ENCODE results near the gene ATP11A.
"Not testable (repeated sequence)": the region's sequence is repeated elsewhere in the genome, so short reads cannot be mapped to it uniquely, and the experiment has no call there.

Gene ATP11A

GRCh38 chr13:112800057-112800456, 110.2 kb downstream of the ATP11A start:
- H3K9ac ChIP-seq (ENCODE audit: low read length): no peak overlapping the region
- no peak for DNase-seq
- H3K9me2 ChIP-seq (replicated peaks; ENCODE audit: insufficient read depth, low read length): no peaks in the 10 kb centered on the region
- H3F3A ChIP-seq (ENCODE audit: insufficient read depth, low read length): peaks cover 12% of the 10 kb centered on the region
- no peaks in the 10 kb centered on the region for H3K79me2 ChIP-seq (ENCODE audit: low read length)
- no peak overlapping the region for H3K4me2 ChIP-seq (ENCODE audit: low read depth, low read length)
- no peak for TF ChIP-seq EZH2 (optimal IDR thresholded peaks at IDR 0.05; ENCODE audit: low read depth, low read length)
- TF ChIP-seq CTCF (IDR thresholded peaks at IDR 0.05; ENCODE audit: low read length): no peak
- TF ChIP-seq EZH2phosphoT487 (IDR thresholded peaks at IDR 0.05; ENCODE audit: low read length): no peak
- H3K4me1 ChIP-seq (ENCODE audit: low read length): no peaks in the 10 kb centered on the region; the same call in 1 of the 2 replicates
- no peak overlapping the region for H3K27ac ChIP-seq (ENCODE audit: low read length)
- H3K9me3 ChIP-seq (replicated peaks; ENCODE audit: insufficient read depth, low read length): no peaks in the 10 kb centered on the region
- H3K4me3 ChIP-seq (ENCODE audit: low read length): no peak overlapping the region
- H3K27me3 ChIP-seq (replicated peaks; ENCODE audit: insufficient read depth, low read length): no peaks in the 10 kb centered on the region
- H4K20me1 ChIP-seq (ENCODE audit: insufficient read depth, low read length): no peaks in the 10 kb centered on the region
- no peak overlapping the region for H2AFZ ChIP-seq (ENCODE audit: low read length)
- no peaks in the 10 kb centered on the region for H3K36me3 ChIP-seq (replicated peaks; ENCODE audit: insufficient read depth, low read length)

- H2AFZ ChIP-seq (ENCODE audit: low read length); H4K20me1 ChIP-seq (ENCODE audit: insufficient read depth, low read length); H3K4me1 ChIP-seq (ENCODE audit: low read length); DNase-seq; H3K9me3 ChIP-seq (replicated peaks; ENCODE audit: insufficient read depth, low read length); H3K4me3 ChIP-seq (ENCODE audit: low read length); H3K27me3 ChIP-seq (replicated peaks; ENCODE audit: insufficient read depth, low read length); H3K9ac ChIP-seq (ENCODE audit: low read length); H3K36me3 ChIP-seq (replicated peaks; ENCODE audit: insufficient read depth, low read length); H3K27ac ChIP-seq (ENCODE audit: low read length); H3K79me2 ChIP-seq (ENCODE audit: low read length); H3K9me2 ChIP-seq (replicated peaks; ENCODE audit: insufficient read depth, low read length); H3K4me2 ChIP-seq (ENCODE audit: low read depth, low read length): not testable (repeated sequence)
- peaks cover 12% of the 10 kb centered on the region for H3F3A ChIP-seq (ENCODE audit: insufficient read depth, low read length)
Measured at GRCh38 chr13:112800807-112801206, 111.0 kb downstream of the ATP11A start.

- Histone ChIP-seq H3K4me3 (ENCODE audit: low read length) (peak overlapping the region; percentile 45), H3K9me3 (replicated peaks; ENCODE audit: insufficient read depth, low read length) (no peaks in the 10 kb centered on the region), H2AFZ (ENCODE audit: low read length) (peak overlapping the region; percentile 44; the same call in 1 of the 2 replicates), H3K27ac (ENCODE audit: low read length) (peak overlapping the region; percentile 88), H3K36me3 (replicated peaks; ENCODE audit: insufficient read depth, low read length) (no peaks in the 10 kb centered on the region), H4K20me1 (ENCODE audit: insufficient read depth, low read length) (no peaks in the 10 kb centered on the region), H3F3A (ENCODE audit: insufficient read depth, low read length) (peaks cover 12% of the 10 kb centered on the region), H3K4me1 (ENCODE audit: low read length) (no peaks in the 10 kb centered on the region; the same call in 1 of the 2 replicates), H3K9me2 (replicated peaks; ENCODE audit: insufficient read depth, low read length) (no peaks in the 10 kb centered on the region), H3K9ac (ENCODE audit: low read length) (peak overlapping the region; percentile 62), H3K4me2 (ENCODE audit: low read depth, low read length) (peak overlapping the region; percentile 79), H3K79me2 (ENCODE audit: low read length) (no peaks in the 10 kb centered on the region), H3K27me3 (replicated peaks; ENCODE audit: insufficient read depth, low read length) (no peaks in the 10 kb centered on the region)
- DNase-seq: peak; percentile 46
- TF ChIP-seq EZH2 (optimal IDR thresholded peaks at IDR 0.05; ENCODE audit: low read depth, low read length): no peak
- no peak for TF ChIP-seq CTCF (IDR thresholded peaks at IDR 0.05; ENCODE audit: low read length)
- no peak for TF ChIP-seq EZH2phosphoT487 (IDR thresholded peaks at IDR 0.05; ENCODE audit: low read length)
Measured at GRCh38 chr13:112802802-112803195, 113.0 kb downstream of the ATP11A start.

GRCh38 chr13:112803422-112803821, 113.6 kb downstream of the ATP11A start:
- peak; percentile 79 for DNase-seq
- H3F3A ChIP-seq (ENCODE audit: insufficient read depth, low read length): peaks cover 12% of the 10 kb centered on the region
- peak overlapping the region; percentile 79 for H3K4me2 ChIP-seq (ENCODE audit: low read depth, low read length)
- H3K9me2 ChIP-seq (replicated peaks; ENCODE audit: insufficient read depth, low read length): no peaks in the 10 kb centered on the region
- H3K27me3 ChIP-seq (replicated peaks; ENCODE audit: insufficient read depth, low read length): no peaks in the 10 kb centered on the region
- no peaks in the 10 kb centered on the region for H3K9me3 ChIP-seq (replicated peaks; ENCODE audit: insufficient read depth, low read length)
- H3K4me3 ChIP-seq (ENCODE audit: low read length): peak overlapping the region; percentile 45
- H2AFZ ChIP-seq (ENCODE audit: low read length): peak overlapping the region; percentile 44; the same call in 1 of the 2 replicates
- peak overlapping the region; percentile 88 for H3K27ac ChIP-seq (ENCODE audit: low read length)
- no peaks in the 10 kb centered on the region for H4K20me1 ChIP-seq (ENCODE audit: insufficient read depth, low read length)
- TF ChIP-seq EZH2 (optimal IDR thresholded peaks at IDR 0.05; ENCODE audit: low read depth, low read length) (no peak), EZH2phosphoT487 (IDR thresholded peaks at IDR 0.05; ENCODE audit: low read length) (no peak), CTCF (IDR thresholded peaks at IDR 0.05; ENCODE audit: low read length) (no peak)
- H3K36me3 ChIP-seq (replicated peaks; ENCODE audit: insufficient read depth, low read length): no peaks in the 10 kb centered on the region
- peak overlapping the region; percentile 62 for H3K9ac ChIP-seq (ENCODE audit: low read length)
- no peaks in the 10 kb centered on the region; the same call in 1 of the 2 replicates for H3K4me1 ChIP-seq (ENCODE audit: low read length)
- H3K79me2 ChIP-seq (ENCODE audit: low read length): no peaks in the 10 kb centered on the region
